Peyer's patch (tissue), 4 donors: ENCODE results near the gene ELMOD2. TPM values are rescaled to one million over a fixed set of nuclear protein-coding genes. Genes with fewer than 3 reads are reported as not detected.

ENCODE experiments used
- DNase-seq, 3 donors: peaks; one replicate each; pipeline ENCODE4 v3.0.0-alpha.2; 2017 to 2019
- H3K27ac ChIP-seq, 4 donors: fragments of 200-600 bp; sonication (generic); one replicate each; pipeline ENCODE4 v1.5.1; 2016 to 2019
- H3K27me3 ChIP-seq, 2 donors: fragments of 200-600 bp; sonication (generic); one replicate each; pipeline ENCODE4 v1.5.1; 2019
- H3K36me3 ChIP-seq, 3 donors: fragments of 200-600 bp; sonication (generic); one replicate each; pipeline ENCODE4 v1.5.1; 2016 to 2019
- H3K4me1 ChIP-seq, 4 donors: fragments of 200-600 bp; sonication (generic); one replicate each; pipeline ENCODE4 v1.5.1; 2016 to 2019
- H3K4me3 ChIP-seq, 4 donors: fragments of 200-600 bp; sonication (generic); 1 replicate in 3 of 4; 2 replicates in 1 of 4; pipeline ENCODE4 v1.5.1; 2016 to 2019; ENCODE audit warnings: mild to moderate bottlenecking in 1 of 4
- H3K9me3 ChIP-seq, 4 donors: fragments of 200-600 bp; sonication (generic); one replicate each; pipeline ENCODE4 v1.5.1; 2016 to 2019; ENCODE audit warnings: mild to moderate bottlenecking in 1 of 4
- POLR2A ChIP-seq, 2 donors: fragments of 450-650 bp; IDR thresholded peaks; one replicate each; pipeline ENCODE4 v1.5.1; 2017; ENCODE audit warnings: antibody characterized with exemption in 2 of 2, mild to moderate bottlenecking in 2 of 2, moderate library complexity in 2 of 2
- small RNA-seq, 2 donors: library from RNA; depleted of rRNA; stranded (forward); fragments of <200 nt; gene quantifications; one replicate each; pipeline ENCODE3, GENCODE V24; 2016
- total RNA-seq, 4 donors: library from RNA; depleted of rRNA; stranded (reverse); fragments of >200 nt; gene quantifications; one replicate each; pipeline ENCODE4 v1.1.0, GENCODE V29; 2016
- TF ChIP-seq, protein P1 (sequence below), 6 experiments: fragments of 450-650 bp in 4 of 6; fragments of 200-600 bp in 2 of 6; sonication (generic) in 1 of 6; IDR thresholded peaks; one replicate each; pipeline ENCODE4 v1.5.1; 2017 to 2019; ENCODE audit warnings: antibody characterized with exemption in 6 of 6, mild to moderate bottlenecking in 3 of 6, moderate library complexity in 1 of 6

The ELMOD2 gene
- total RNA-seq, 4 donors from 2014 or later, result 24.8 to 56.7 (median 31.8) TPM

DNA sequence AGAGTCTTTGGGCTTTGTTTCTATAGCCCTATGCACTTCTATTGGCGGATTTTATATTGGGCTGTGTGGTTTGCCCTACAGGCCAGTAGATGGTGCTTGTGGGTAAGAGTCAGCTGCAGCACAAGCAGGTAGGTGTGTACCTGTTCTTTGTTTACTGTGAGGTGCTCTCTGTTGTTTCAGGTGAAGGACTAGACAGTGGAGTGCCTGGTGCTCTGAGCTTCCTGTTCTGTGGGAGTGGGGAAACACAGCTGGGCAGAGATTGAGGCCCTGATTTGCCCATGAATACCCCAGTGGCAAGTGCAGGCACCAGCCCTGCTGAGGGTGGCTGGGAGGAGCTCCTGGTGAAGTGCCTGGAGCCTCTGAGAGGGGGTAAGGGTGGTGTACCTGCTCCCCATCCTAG is 71.1 kb downstream of the ELMOD2 start:
- Histone ChIP-seq H3K4me3 (no peak overlapping the region), H3K9me3 (no peaks in the 10 kb centered on the region), H3K27me3 (no peaks in the 10 kb centered on the region), H3K4me1 (no peaks in the 10 kb centered on the region), H3K27ac (no peak overlapping the region), H3K36me3 (no peaks in the 10 kb centered on the region)
- TF ChIP-seq, protein P1, sequence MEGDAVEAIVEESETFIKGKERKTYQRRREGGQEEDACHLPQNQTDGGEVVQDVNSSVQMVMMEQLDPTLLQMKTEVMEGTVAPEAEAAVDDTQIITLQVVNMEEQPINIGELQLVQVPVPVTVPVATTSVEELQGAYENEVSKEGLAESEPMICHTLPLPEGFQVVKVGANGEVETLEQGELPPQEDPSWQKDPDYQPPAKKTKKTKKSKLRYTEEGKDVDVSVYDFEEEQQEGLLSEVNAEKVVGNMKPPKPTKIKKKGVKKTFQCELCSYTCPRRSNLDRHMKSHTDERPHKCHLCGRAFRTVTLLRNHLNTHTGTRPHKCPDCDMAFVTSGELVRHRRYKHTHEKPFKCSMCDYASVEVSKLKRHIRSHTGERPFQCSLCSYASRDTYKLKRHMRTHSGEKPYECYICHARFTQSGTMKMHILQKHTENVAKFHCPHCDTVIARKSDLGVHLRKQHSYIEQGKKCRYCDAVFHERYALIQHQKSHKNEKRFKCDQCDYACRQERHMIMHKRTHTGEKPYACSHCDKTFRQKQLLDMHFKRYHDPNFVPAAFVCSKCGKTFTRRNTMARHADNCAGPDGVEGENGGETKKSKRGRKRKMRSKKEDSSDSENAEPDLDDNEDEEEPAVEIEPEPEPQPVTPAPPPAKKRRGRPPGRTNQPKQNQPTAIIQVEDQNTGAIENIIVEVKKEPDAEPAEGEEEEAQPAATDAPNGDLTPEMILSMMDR (IDR thresholded peaks at IDR 0.05), result peak in 4 of 6 experiments; percentile 48 to 85 (median 80)
- TF ChIP-seq POLR2A (IDR thresholded peaks at IDR 0.05), result no peak
- DNase-seq, result peak in 1 of 3 donors; percentile 63

DNA sequence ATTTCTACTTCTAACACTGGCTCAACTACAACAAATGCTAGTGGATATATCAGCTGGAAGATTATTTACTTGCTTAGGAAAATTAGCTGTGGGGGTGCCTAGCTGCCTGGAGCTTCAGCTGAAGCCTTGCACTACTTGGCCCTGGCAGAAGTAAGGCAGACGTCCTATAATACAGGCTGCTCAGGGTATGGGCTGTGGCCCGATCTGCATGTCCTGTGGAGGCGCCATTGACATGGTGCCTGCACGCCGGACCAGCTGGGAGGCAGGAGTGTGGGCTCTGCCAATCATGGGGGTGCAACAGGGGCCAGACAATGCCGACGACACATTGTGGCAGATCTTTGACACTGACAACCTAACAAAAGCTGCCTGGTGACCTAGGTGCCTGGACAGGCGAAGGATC is 76.4 kb downstream of the ELMOD2 start:
- Histone ChIP-seq H3K27me3 (no peaks in the 10 kb centered on the region), H3K4me3 (no peak overlapping the region), H3K9me3 (no peaks in the 10 kb centered on the region), H3K36me3 (no peaks in the 10 kb centered on the region), H3K4me1 (no peaks in the 10 kb centered on the region), H3K27ac (no peak overlapping the region)
- DNase-seq, result no peak
- TF ChIP-seq, protein P1 (IDR thresholded peaks at IDR 0.05), result no peak
- no peak for TF ChIP-seq POLR2A (IDR thresholded peaks at IDR 0.05)

DNA sequence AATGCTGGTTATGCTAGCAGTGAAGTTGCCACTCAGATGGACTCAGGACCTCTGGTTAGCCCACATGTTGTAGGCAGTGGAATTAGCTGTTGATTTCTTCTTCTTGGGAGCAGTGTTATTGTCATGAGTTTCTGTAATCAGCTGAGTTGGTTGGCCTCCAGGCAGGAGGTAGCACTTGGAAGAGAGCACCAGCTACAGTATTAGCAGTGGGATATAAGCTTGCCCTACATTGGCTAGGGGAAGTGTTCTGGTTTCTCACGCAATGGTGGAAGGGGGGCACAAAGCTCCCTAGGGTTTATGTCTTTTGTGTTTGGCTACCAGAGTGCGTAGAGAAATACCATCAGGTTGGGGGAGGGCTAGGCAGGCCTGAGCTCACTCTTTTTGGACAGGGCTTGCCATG is 78.7 kb downstream of the ELMOD2 start:
- H3K9me3 ChIP-seq, result no peaks in the 10 kb centered on the region
- no peak overlapping the region for H3K27ac ChIP-seq
- H3K36me3 ChIP-seq, result no peaks in the 10 kb centered on the region
- H3K27me3 ChIP-seq, result no peaks in the 10 kb centered on the region
- no peaks in the 10 kb centered on the region for H3K4me1 ChIP-seq
- no peak overlapping the region for H3K4me3 ChIP-seq
- no peak for DNase-seq
- no peak for TF ChIP-seq POLR2A (IDR thresholded peaks at IDR 0.05)
- TF ChIP-seq, protein P1 (IDR thresholded peaks at IDR 0.05), result no peak

DNA sequence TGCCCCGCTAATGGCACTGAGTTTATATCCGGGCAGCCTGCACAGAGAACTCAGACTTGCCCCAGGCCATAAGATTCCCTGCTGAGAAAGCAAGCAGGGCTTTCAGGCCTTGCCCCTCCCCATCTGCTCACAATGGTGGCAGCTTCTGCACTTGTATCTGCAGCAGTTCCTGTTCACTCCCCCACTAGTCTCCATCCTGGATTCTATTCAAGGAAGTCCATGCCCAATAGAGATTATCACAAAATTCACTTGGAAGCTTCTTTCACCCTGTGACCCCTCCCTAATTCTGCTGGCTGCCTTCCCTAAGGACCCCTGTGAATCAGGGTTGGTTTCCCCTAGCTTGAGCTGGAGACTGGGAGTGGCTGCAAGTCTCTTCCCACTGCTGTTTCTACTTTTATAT is 79.3 kb downstream of the ELMOD2 start:
- H3K9me3 ChIP-seq, result no peaks in the 10 kb centered on the region
- DNase-seq, result no peak
- no peak overlapping the region for H3K4me3 ChIP-seq
- no peak for TF ChIP-seq POLR2A (IDR thresholded peaks at IDR 0.05)
- H3K27ac ChIP-seq, result no peak overlapping the region
- H3K27me3 ChIP-seq, result no peaks in the 10 kb centered on the region
- no peaks in the 10 kb centered on the region for H3K4me1 ChIP-seq
- H3K36me3 ChIP-seq, result no peaks in the 10 kb centered on the region

Small RNAs within 50 kb of the gene (small RNA-seq; reads per million reads assigned to genes)
- gene AC108019.1, result 0 reads per million in 2 donors
- gene RN7SL152P, result 0 reads per million in 2 donors

Other genes with a start within 250 kb of the ELMOD2 start
- 10 to 100 TPM; 15.3 to 49.5 (median 35.3) TPM for gene SCOC, start 150.5 kb upstream of the ELMOD2 start, total RNA-seq
- gene CLGN, start 96.5 kb upstream of the ELMOD2 start, total RNA-seq, result under 1 TPM in 1 of 4 donors, not detected in 3; 0.40 TPM
- gene MGAT4D, start 25.9 kb upstream of the ELMOD2 start, total RNA-seq, result not detected
- not detected for gene UCP1, start 44.8 kb downstream of the ELMOD2 start, total RNA-seq
- 10 to 100 TPM; 13.0 to 79.2 (median 19.1) TPM for gene TBC1D9, start 232.2 kb downstream of the ELMOD2 start, total RNA-seq